T-helper 9 cell (primary cell): ENCODE results near the gene LENG1.

Source experiments
- DNase-seq: peaks from one replicate; pipeline ENCODE4 v3.0.0-alpha.2; 2020

The LENG1 gene

GRCh38 chr19:54106716-54107115 lies 52.8 kb downstream of the LENG1 start:
- DNase-seq: no peak

GRCh38 chr19:54105796-54106195 lies 53.7 kb downstream of the LENG1 start:
- DNase-seq: no peak
